SK-N-MC (cell line): ENCODE results near the gene TTR.

Experiments
- DNase-seq: peaks from one replicate; pipeline ENCODE4 v3.0.0-alpha.2; 2011; ENCODE audit warnings: low read depth, low spot score
- H3K27ac ChIP-seq: fragments of 200-600 bp; sonication (generic); 2 replicates; pipeline ENCODE4 v1.5.1; 2016; ENCODE audit warnings: mixed run types
- H3K36me3 ChIP-seq: fragments of 200-600 bp; sonication (generic); 2 replicates; pipeline ENCODE4 v1.6.1; 2017; ENCODE audit warnings: antibody characterized with exemption, low read length, mixed read lengths; ENCODE audit not compliant: insufficient read depth
- H3K4me3 ChIP-seq: fragments of 200-600 bp; sonication (generic); 2 replicates; pipeline ENCODE4 v1.5.1; 2016
- H3K9ac ChIP-seq: fragments of 200-600 bp; sonication (generic); 2 replicates; pipeline ENCODE4 v1.8.0; 2017; ENCODE audit warnings: mixed run types, mixed read lengths; ENCODE audit not compliant: insufficient read length
- H3K9me3 ChIP-seq: fragments of 200-600 bp; sonication (generic); 2 replicates; pipeline ENCODE4 v1.6.1; 2017; ENCODE audit warnings: low read depth, mild to moderate bottlenecking, antibody characterized with exemption, low read length, moderate library complexity, mixed read lengths
- EZH2 ChIP-seq: fragments of 200-600 bp; sonication (generic); IDR thresholded peaks from one replicate; pipeline ENCODE4 v1.6.1; 2017; ENCODE audit warnings: antibody characterized with exemption
- FOXP2 ChIP-seq: optimal IDR thresholded peaks from 2 replicates; pipeline ENCODE3; 2011; ENCODE audit warnings: mild to moderate bottlenecking, moderate library complexity; ENCODE audit not compliant: insufficient read depth; ENCODE audit errors: extremely low read length, control extremely low read depth
- POLR2AphosphoS5 ChIP-seq: IDR thresholded peaks from 2 replicates; pipeline ENCODE4 v1.6.1; 2012; ENCODE audit warnings: mild to moderate bottlenecking, low read depth, low read length, borderline replicate concordance

Gene TTR

DNA sequence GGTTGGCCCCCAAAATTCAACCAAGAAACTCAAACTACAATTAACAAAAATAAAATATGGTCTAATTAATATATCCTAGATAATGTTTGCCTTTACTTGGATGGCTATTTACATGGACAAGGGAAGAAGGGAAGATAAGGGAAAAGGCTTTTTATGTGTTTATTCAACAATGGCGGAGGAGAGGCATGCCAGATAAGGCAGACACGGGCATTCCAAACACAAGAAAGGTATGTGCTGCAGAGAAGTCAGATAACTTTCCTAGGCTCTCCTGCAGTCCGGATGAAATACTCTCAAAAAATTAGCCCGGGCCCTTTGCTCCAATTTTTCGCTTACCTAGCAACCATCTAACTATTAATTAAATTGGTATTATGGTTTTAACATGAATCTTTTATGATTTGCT lies 5.1 kb upstream of the TTR start:
- no peak overlapping the region for H3K27ac ChIP-seq
- H3K9ac ChIP-seq, result no peak overlapping the region
- TF ChIP-seq EZH2, result no peak
- no peak for TF ChIP-seq POLR2AphosphoS5
- TF ChIP-seq FOXP2, result no peak
- DNase-seq, result no peak
- no peaks in the 10 kb centered on the region for H3K9me3 ChIP-seq
- no peak overlapping the region for H3K4me3 ChIP-seq
- no peaks in the 10 kb centered on the region for H3K36me3 ChIP-seq

DNA sequence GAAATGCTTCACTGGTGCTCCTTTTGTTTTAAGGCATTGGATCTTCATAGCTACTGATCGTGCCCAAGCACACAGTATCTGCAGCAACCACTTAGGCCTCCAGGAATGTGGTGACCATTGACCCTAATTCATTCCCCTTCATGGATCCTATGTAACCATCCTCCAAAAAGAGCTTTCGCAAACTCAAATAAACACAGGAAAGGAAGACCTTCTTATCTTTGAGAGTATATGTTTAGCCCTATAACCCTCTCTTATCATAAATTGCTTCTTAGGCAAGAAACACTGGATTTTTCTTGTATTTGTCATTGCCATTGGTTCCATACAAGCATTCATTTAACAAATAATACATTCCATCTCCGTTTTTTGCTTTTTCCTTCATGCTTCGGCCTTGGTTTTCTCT lies 4.1 kb upstream of the TTR start:
- no peaks in the 10 kb centered on the region for H3K9me3 ChIP-seq
- no peak for DNase-seq
- TF ChIP-seq POLR2AphosphoS5 (no peak), EZH2 (no peak), FOXP2 (no peak)
- H3K27ac ChIP-seq, result no peak overlapping the region
- no peak overlapping the region for H3K4me3 ChIP-seq
- H3K36me3 ChIP-seq, result no peaks in the 10 kb centered on the region
- no peak overlapping the region for H3K9ac ChIP-seq

GRCh38 chr18:31590570-31590969 lies 1.1 kb upstream of the TTR start:
- H3K9ac ChIP-seq, result no peak overlapping the region
- H3K9me3 ChIP-seq, result no peaks in the 10 kb centered on the region
- H3K36me3 ChIP-seq, result no peaks in the 10 kb centered on the region
- H3K4me3 ChIP-seq, result no peak overlapping the region
- TF ChIP-seq POLR2AphosphoS5 (no peak), FOXP2 (no peak), EZH2 (no peak)
- DNase-seq, result no peak
- H3K27ac ChIP-seq, result no peak overlapping the region

DNA sequence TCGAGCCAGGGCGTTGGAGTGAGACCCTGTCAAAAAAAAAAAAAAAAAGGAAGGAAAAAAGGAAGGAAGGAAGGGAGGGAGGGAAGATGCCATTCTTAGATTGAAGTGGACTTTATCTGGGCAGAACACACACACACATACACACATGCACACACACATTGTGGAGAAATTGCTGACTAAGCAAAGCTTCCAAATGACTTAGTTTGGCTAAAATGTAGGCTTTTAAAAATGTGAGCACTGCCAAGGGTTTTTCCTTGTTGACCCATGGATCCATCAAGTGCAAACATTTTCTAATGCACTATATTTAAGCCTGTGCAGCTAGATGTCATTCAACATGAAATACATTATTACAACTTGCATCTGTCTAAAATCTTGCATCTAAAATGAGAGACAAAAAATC lies 564 bp upstream of the TTR start:
- no peak overlapping the region for H3K4me3 ChIP-seq
- no peak for DNase-seq
- no peaks in the 10 kb centered on the region for H3K36me3 ChIP-seq
- H3K9ac ChIP-seq, result no peak overlapping the region
- no peaks in the 10 kb centered on the region for H3K9me3 ChIP-seq
- H3K27ac ChIP-seq, result no peak overlapping the region
- TF ChIP-seq EZH2 (no peak), POLR2AphosphoS5 (no peak), FOXP2 (no peak)

GRCh38 chr18:31592506-31593157 lies 955 bp downstream of the TTR start:
- H3K4me3 ChIP-seq, result no peak overlapping the region
- no peaks in the 10 kb centered on the region for H3K36me3 ChIP-seq
- H3K27ac ChIP-seq, result no peak overlapping the region
- no peak for DNase-seq
- H3K9me3 ChIP-seq, result no peaks in the 10 kb centered on the region
- TF ChIP-seq POLR2AphosphoS5 (no peak), FOXP2 (no peak), EZH2 (no peak)
- no peak overlapping the region for H3K9ac ChIP-seq

DNA sequence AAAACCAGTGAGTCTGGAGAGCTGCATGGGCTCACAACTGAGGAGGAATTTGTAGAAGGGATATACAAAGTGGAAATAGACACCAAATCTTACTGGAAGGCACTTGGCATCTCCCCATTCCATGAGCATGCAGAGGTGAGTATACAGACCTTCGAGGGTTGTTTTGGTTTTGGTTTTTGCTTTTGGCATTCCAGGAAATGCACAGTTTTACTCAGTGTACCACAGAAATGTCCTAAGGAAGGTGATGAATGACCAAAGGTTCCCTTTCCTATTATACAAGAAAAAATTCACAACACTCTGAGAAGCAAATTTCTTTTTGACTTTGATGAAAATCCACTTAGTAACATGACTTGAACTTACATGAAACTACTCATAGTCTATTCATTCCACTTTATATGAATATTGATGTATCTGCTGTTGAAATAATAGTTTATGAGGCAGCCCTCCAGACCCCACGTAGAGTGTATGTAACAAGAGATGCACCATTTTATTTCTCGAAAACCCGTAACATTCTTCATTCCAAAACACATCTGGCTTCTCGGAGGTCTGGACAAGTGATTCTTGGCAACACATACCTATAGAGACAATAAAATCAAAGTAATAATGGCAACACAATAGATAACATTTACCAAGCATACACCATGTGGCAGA lies 3.6 kb downstream of the TTR start:
- TF ChIP-seq EZH2 (no peak), POLR2AphosphoS5 (no peak), FOXP2 (no peak)
- H3K9me3 ChIP-seq, result no peaks in the 10 kb centered on the region
- DNase-seq, result no peak
- no peak overlapping the region for H3K9ac ChIP-seq
- H3K36me3 ChIP-seq, result no peaks in the 10 kb centered on the region
- H3K27ac ChIP-seq, result no peak overlapping the region
- H3K4me3 ChIP-seq, result no peak overlapping the region

GRCh38 chr18:31596081-31596872 lies 4.6 kb downstream of the TTR start:
- no peak overlapping the region for H3K4me3 ChIP-seq
- H3K36me3 ChIP-seq, result no peaks in the 10 kb centered on the region
- no peak overlapping the region for H3K27ac ChIP-seq
- H3K9me3 ChIP-seq, result no peaks in the 10 kb centered on the region
- no peak for DNase-seq
- no peak overlapping the region for H3K9ac ChIP-seq
- TF ChIP-seq POLR2AphosphoS5 (no peak), EZH2 (no peak), FOXP2 (no peak)

- no peak for TF ChIP-seq POLR2AphosphoS5
- H3K9ac ChIP-seq, result no peak overlapping the region
- H3K9me3 ChIP-seq, result no peaks in the 10 kb centered on the region
- DNase-seq, result no peak
- no peak overlapping the region for H3K4me3 ChIP-seq
- H3K36me3 ChIP-seq, result no peaks in the 10 kb centered on the region
- no peak overlapping the region for H3K27ac ChIP-seq
Observed at GRCh38 chr18:31598021-31598805, 6.5 kb downstream of the TTR start.
